Right lung (tissue), 10 donors: ENCODE results near the gene METTL17. TPM values are rescaled to one million over a fixed set of nuclear protein-coding genes. Genes with fewer than 3 reads are reported as not detected.
A peak's percentile ranks its signal among the peaks of the same experiment; 100 is the strongest.
"Not testable (repeated sequence)": the region's sequence is repeated elsewhere in the genome, so short reads cannot be mapped to it uniquely, and the experiment has no call there.

Experiments used
- DNase-seq, 2 donors: peaks; one replicate each; pipeline ENCODE4 v3.0.0-alpha.2; 2013
- long read RNA-seq, 8 donors: transcript quantifications; one replicate each; lab custom pipeline, GENCODE V29; 2026
- polyA plus RNA-seq, 5 donors: library from polyadenylated mRNA; unstranded; fragments of 120-200 nt; gene quantifications; one replicate each; pipeline versions ENCODE4 v1.2.1 to v1.2.3, GENCODE V29; 2013; ENCODE audit warnings: inconsistent platforms in 1 of 5, low replicate concordance in 1 of 5; ENCODE audit not compliant: insufficient read length in 5 of 5, insufficient read depth in 1 of 5

METTL17 gene, protein sequence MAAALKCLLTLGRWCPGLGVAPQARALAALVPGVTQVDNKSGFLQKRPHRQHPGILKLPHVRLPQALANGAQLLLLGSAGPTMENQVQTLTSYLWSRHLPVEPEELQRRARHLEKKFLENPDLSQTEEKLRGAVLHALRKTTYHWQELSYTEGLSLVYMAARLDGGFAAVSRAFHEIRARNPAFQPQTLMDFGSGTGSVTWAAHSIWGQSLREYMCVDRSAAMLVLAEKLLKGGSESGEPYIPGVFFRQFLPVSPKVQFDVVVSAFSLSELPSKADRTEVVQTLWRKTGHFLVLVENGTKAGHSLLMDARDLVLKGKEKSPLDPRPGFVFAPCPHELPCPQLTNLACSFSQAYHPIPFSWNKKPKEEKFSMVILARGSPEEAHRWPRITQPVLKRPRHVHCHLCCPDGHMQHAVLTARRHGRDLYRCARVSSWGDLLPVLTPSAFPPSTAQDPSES
- polyA plus RNA-seq = 100 to 1,000 TPM; 104 to 139 (median 116) TPM
- long read RNA-seq, donor 1, transcript METTL17-201 (14 exons, 1,749 nt) = minor isoform, 5 of 32 reads
- long read RNA-seq, donor 1, transcript METTL17-202 (13 exons, 1,586 nt) = major isoform, 8 of 32 reads
- long read RNA-seq, donor 1, partial matches to known transcripts = 11 of 32 reads
- long read RNA-seq, donor 1, other reads (novel, unspliced or antisense) = 0 of 32 reads
- long read RNA-seq, donor 2, partial matches to known transcripts = 6 of 17 reads
- long read RNA-seq, donor 2, other reads (novel, unspliced or antisense) = 0 of 17 reads
- long read RNA-seq, donor 3, partial matches to known transcripts = 0 of 14 reads
- long read RNA-seq, donor 3, other reads (novel, unspliced or antisense) = 0 of 14 reads
- long read RNA-seq, donor 4, partial matches to known transcripts = 0 of 7 reads
- long read RNA-seq, donor 4, other reads (novel, unspliced or antisense) = 0 of 7 reads
- long read RNA-seq, donor 5, transcript METTL17-201 (14 exons, 1,749 nt) = major isoform, 9 of 37 reads
- long read RNA-seq, donor 5, partial matches to known transcripts = 17 of 37 reads
- long read RNA-seq, donor 5, other reads (novel, unspliced or antisense) = 0 of 37 reads
- long read RNA-seq, donor 6, transcript METTL17-201 (14 exons, 1,749 nt) = major isoform, 5 of 34 reads
- long read RNA-seq, donor 6, partial matches to known transcripts = 14 of 34 reads
- long read RNA-seq, donor 6, other reads (novel, unspliced or antisense) = 0 of 34 reads
- long read RNA-seq, donor 7, partial matches to known transcripts = 13 of 27 reads
- long read RNA-seq, donor 7, other reads (novel, unspliced or antisense) = 0 of 27 reads
- long read RNA-seq, donor 8, partial matches to known transcripts = 6 of 11 reads
- long read RNA-seq, donor 8, other reads (novel, unspliced or antisense) = 0 of 11 reads

DNA sequence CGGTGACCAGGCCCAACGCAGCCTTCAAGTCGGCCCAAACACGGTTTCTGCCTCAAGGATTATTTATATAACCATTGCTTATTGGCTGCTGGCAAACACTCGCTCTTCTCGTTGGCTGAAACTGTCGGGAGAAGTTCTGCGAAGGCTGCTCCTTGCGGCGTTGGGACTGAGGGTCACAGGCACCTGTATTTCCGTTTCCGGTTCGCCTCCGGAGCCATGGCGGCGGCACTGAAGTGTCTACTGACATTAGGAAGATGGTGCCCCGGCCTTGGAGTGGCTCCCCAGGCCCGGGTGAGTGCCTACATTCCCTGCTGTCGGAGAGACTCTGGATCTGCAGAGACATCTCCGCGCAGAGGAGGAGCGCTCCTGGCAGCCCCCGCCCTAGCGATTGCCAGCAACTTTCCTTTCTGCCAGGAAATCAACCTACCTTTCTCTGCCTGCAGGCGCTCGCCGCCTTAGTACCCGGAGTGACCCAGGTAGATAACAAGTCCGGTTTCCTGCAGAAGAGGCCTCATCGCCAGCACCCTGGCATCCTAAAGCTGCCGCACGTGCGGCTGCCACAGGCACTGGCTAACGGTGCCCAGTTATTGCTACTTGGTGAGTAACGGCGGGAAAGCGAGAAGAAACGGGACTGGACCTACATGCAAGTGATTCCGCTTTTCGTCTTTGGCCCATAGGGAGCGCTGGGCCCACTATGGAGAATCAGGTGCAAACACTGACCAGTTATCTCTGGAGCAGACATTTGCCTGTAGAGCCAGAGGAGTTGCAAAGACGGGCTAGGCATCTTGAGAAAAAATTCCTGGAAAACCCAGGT lies at the start of gene METTL17:
METTL17 (plus strand) TSS at position 194 of the 814 bp plus-strand sequence; CDS start at position 217, 23 bp downstream.
- peak; percentile 95 to 96 for DNase-seq

DNA sequence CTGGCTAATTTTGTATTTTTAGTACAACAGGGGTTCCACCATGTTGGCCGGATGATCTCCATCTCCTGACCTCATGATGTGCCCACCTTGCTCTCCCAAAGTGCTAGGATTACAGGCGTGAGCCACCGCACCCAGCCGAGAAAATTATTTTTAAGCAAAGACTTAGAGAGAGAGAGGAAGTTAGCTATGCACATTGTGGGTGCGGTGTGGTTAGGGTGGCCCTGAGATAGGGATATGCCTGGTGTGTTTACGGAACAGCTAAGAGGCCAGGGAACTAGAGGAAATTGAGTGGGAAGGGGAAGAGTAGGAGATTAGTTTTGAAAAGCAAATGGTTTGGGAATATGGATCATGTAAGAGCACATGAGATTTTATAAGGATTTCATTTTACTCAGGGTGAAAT lies 44.6 kb upstream of the METTL17 start:
- DNase-seq = not testable (repeated sequence)

DNA sequence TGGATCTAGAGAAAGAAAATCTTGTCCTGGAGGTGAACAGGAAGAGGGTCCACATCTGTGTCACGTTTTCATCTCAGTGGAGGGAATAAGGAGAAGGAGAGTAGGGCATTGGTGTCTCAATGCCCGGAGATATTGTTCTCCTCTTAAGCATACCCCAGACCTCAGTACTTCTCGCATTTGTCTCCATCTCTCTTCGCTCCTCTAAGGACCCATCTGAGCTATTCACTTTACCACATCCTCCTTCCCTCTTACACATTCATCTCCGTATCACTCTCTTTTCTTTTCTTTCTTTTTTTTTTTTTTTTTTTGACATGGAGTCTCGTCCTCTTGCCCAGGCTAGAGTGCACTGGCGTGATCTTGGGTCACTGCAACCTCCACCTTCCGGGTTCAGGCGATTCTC lies 43.1 kb upstream of the METTL17 start:
- not testable (repeated sequence) for DNase-seq

DNA sequence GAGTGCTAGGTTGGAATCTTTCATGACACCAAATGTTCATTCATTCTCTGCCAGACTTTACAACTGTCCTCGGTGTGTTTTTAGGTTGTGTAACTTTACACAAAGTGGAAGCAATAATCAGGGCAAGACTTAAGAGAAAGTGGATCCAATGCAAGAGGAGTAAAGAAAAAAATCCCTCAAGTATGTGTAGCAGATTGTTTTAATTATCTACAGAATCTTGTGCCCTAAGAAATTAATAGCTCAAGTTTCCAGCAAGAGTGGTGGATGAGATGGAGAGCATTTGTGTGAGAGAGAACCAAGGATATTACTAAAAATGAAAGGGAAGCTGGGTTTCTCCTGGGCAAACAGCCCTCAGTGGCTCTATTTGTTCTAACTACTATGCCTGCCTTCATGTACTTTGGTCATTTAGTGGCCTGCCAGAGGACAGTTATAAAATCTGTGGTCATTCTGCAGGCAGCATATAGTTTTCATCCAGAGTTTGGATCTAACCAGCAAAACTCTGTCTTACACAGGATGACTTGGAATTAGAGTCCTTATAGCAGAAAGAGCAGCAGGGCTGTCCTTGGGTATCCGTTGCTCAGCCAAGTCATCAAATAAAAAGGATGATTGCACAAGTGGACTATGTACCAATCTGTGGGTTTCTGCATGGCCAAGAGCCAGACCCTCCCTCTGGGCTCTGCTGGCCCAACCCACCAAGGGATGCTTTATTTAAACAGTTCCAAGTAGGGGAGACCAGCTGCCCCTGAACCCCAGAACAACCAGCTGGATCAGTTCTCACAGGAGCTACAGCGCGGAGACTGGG lies 34.8 kb upstream of the METTL17 start, which contains the start of gene RNASE2:
RNASE2 (plus strand) TSS at position 752 of the 802 bp plus-strand sequence. CDS start 285 bp downstream, outside the sequence.
- not testable (repeated sequence) for DNase-seq

DNA sequence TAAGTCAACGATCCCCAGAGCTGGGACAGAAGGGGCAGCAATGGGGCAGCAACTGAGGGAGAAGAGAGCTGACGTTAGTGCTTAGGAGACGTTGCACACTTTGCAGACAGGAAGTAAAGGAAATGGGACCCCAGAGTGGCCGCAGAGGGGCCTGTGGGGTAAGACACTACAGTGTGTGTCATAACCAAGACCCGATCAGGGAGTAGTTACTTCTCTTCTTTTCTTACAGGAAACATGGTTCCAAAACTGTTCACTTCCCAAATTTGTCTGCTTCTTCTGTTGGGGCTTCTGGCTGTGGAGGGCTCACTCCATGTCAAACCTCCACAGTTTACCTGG lies 34.3 kb upstream of the METTL17 start:
- DNase-seq = not testable (repeated sequence)

DNA sequence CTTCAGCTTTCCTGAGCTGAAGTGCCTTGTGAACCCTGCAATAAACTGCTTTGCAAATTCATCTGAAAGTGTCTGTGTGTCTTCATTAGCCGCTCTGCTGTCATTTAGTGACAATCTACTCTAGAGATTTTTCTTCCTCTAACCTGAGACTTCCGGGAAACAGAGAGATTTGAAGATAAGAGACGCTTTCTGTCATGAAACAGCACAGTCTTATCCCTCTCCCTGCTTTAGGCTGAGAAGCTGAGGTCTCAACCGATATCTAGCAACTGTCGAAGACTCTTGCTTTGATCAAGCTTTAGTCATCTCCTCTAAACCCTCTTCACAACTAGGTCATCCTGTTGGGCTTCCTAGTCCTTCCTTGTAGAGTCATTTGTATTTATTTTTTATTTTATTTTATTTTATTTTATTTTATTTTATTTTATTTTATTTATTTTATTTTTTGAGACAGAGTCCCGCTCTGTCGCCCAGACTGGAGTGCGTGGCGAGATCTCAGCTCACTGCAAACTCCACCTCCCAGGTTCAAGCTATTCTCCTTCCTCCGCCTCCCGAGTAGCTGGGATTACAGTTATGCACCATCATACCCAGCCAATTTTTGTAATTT lies 33.3 kb upstream of the METTL17 start:
- DNase-seq = no peak

DNA sequence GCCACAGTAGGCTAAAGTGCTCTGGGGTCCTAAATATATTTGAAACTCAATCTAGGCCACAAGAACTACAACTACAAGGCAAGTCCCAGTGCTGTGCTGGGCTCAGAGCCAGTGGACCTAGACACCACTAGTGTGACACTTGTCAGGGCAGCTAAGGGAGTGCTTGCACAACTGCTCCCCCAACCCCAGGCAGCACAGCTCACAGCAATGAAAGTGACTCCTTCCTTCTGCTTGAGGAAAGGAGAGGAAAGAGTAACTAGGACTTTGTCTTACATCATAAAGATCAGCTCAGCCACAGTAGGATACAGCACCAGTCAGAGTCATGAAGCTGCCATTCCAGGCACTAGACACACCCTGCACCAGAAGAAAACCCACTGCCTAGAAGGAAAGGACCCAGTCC lies 30.8 kb upstream of the METTL17 start:
- not testable (repeated sequence) for DNase-seq

DNA sequence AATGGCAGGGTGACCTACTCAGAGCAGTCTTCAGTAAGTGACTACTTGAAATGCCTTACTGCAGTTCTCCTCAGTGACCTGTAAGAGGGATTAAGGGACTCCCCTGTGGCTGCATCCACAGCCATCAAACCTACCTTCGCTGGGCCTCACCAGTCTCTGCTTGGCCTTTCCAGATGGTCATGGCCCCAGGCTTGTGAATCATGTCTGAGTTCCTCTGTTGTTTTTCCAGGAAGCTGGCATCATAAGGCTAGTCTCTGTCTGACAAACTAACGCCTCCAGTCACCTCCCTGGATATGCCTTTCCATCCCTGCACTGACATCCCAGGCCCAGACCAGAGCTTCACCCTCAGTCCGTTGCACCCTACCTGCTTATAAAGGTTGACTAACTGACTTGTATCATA lies 20.4 kb upstream of the METTL17 start:
- no peak for DNase-seq

DNA sequence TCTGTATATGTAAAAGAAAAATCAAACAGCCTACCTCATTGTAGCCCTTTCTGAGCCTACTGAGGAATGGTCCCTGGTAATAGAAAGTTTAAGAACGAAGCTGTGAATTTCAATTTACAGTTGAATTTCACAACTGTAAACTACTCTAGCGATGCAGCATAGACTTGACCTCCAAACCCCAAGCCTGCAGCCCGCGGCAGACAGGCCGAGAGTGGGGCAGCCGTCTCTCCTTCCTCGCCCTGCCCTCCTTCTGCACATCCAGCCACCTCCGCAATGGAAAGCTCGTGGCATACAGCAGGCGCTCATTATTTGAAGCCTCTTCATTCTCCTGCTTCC lies 19.2 kb upstream of the METTL17 start:
- DNase-seq = no peak

DNA sequence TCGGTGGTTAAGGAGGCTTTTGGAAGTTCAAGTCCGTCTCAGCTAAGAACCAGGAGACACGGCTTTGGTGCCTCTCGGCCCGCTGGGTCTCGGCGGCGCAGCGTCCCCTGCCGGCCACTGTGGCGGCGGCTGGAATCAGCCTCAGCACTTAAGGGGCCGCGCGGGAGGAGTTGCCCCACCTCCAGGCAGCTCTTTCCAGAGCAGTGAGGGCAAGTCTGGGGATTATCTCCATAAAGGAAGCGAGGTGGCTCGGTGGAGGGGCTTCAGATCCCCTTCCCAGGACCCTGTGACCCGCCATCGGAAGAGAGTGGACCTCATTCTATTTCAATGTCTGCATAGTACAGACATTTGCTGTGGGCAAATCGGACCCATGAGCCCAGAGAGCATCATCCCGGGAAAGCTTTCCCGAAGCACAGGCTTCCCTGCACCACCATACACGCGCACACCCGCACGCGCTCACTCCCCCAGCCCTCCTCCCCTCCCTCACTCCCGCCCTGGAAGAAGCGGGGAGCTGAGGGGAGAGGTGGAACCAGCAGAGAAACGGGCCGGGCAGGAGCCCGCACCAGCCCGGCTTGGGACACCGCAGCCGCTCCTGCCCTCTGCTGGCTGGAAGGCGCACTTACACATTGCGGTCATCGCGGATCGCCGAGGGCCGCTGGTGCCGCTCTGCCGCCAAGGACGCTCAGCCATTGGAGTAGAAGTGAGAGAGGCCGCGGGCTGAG lies 18.6 kb upstream of the METTL17 start:
- DNase-seq = peak; percentile 83 to 84

DNA sequence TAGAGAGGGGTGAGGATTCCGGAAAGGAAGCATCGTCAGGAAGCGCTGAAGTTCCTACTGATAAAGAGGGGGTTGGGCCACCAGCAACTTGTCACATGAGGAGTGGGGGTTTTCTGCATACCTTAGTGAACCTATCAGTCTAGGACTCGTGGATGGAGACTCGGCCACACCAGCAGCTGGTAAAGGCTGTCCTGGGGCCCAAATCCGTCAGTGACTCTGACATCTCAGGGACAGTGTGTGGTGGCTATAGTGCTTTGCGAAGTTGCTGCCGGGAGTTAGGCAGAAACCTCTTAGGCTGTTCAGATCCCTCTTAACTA lies 18.1 kb upstream of the METTL17 start:
- DNase-seq = no peak

DNA sequence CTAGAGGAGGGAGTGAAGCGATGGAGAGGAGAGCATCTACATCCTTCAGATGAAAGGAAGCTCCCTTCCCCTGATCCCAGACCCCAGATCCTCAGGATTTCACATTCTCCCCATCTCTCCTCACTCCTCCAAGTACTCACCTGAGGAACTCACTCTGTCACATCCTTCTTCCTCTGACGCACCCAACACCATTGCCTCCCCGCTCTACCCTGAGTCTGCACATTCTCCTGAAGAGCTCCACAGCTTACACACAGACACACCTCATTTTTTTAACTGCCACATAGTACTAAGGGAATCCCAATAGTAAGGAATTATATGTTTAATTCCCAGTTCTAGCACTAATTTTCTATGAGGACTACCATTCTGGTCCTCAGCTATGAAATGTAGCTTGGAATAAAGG lies 16.3 kb upstream of the METTL17 start:
- DNase-seq = no peak

DNA sequence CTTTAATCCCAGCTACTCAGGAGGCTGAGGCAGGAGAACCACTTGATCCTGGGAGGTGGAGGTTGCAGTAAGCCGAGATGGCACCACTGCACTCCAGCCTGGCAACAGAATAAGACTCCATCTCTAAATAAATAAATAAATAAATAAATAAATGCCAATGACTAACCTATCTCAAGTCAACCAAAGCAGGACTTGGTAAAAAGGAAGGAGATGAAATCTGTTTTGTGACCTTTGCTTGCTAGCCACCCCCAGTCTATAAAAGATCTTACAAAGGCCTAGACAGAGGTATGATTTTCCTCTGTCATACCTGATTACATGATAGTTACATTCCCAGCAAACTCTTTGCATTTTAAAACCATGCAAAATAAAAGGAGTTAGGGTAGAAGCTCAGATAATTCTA lies 13.5 kb upstream of the METTL17 start:
- no peak for DNase-seq

DNA sequence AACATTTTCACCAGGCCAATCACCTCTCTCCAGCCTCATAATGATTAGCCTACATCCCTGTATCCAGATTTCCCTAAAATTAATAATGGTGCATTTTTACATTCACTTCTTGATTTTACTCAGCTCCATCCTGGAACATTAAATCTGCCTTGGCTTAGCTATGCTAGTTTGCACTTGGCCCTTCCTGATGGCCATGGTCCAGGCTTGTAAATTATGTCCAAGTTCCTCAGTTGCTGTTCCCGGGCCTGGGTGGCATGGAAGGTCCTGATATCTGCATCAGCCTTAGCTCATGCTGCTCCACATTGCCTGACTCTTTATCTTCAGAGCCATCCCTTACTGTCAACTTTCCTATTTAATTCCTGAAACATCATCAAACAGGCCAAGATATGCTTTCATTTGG lies 11.1 kb upstream of the METTL17 start:
- DNase-seq = no peak

DNA sequence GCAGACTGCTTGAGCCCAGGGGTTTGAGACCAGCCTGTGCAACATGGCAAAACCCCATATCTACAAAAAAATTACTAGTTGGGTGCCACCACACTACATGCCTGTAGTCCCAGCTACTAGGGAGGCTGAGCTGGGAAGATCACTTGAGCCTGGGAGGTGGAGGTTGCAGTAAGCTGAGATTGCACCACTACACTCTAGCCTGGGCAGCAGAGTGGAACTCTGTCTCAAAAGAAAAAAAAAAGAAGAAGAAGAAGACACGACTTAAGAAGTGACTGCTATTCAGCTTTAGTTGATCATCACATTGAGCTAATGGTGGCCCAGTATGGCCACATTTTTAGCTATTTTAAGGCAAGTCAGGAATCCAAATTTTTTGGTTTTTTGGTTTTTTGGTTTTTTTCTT lies 8.9 kb upstream of the METTL17 start:
- no peak for DNase-seq

DNA sequence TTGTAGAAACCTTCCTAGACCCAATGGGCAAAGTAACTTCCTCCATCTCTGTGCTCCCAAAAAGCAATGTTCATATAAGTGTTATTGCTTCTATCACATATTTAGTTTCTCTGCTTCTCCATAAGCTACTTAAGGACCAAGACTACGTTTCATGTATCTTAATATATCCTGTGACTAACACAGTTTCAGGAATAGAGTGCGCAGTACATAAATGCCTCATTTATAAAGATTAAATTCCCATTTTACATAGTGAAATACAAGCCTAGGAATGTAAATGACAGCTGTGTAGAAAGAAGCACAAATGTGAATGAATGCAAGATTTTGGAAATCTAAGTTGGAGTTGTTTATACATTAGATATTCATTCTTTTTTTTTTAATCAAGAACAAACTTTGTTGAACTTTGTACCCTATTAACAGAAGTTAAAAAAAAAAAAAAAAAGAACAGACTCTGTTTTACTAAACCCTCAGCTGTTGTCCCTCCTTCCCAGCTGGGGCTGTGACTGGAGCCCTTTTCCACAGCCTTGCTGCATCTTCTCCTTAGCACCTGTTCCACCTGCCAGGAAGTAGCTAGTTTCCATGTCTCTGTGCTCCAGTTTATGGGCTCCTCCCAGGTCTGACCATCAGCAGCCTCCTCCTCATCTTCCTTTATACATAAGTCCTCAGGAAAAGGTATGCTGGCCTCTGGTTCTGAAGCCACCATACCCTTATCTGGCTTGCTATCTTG lies 7.0 kb upstream of the METTL17 start:
- no peak for DNase-seq

DNA sequence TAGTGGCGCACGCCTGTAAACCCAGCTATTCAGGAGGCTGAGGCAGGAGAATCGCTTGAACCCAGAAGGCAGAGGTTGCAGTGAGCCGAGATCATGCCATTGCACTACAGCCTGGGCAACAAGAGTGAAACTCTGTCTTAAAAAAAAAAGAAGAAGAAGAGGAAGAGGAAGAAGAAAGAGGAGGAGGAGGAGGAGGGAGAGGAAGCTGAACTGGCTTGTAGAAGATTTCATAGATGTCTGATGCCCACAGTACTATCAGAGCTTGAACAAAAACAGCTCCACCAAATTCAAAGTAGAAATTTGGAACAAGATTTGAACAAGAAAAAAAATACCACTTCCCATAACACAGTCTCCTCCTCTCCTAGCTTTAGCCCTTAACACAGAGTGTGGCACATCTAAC lies 4.1 kb upstream of the METTL17 start:
- not testable (repeated sequence) for DNase-seq

DNA sequence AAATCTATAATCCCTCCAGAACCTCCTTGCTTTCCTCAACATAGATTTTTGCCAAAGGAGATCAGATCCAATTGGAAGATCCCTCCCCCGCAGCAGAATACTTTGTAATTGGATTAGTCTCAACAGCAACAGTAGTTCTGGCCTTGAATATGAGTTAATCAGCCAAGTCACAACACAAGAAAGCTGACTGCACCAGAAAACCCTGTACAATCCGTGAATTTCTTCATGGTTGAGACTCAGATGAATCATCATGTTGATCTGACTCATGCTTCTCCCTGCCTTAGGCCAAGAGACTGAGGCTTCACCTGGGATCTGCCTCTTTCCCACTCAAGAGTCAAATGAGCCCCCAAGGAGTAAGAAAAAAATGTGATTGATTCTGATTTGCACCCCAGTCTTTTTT lies 3.0 kb upstream of the METTL17 start:
- DNase-seq = no peak
